ENCODE measurements around the gene NMBR.

DNA sequence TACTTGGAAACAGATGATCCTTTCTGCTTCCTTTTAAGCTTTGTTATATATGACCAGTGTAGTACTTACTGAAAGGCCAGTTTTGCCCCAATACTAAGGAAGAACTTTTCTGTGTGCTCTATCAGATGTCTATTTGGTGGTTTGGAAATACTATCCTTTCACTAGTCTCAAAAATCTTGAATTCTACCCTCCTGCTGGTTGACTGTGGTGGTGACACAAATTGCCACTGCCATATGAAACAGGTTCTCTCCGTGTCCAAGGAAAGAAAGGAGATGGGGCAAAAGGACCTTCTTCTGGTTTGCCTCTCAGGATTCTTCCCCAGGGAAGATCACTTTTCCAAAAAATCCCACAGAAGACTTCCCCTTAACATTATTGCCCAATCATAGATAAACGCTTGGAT lies 8.0 kb downstream of the NMBR start:
- TF ChIP-seq, protein P1, sequence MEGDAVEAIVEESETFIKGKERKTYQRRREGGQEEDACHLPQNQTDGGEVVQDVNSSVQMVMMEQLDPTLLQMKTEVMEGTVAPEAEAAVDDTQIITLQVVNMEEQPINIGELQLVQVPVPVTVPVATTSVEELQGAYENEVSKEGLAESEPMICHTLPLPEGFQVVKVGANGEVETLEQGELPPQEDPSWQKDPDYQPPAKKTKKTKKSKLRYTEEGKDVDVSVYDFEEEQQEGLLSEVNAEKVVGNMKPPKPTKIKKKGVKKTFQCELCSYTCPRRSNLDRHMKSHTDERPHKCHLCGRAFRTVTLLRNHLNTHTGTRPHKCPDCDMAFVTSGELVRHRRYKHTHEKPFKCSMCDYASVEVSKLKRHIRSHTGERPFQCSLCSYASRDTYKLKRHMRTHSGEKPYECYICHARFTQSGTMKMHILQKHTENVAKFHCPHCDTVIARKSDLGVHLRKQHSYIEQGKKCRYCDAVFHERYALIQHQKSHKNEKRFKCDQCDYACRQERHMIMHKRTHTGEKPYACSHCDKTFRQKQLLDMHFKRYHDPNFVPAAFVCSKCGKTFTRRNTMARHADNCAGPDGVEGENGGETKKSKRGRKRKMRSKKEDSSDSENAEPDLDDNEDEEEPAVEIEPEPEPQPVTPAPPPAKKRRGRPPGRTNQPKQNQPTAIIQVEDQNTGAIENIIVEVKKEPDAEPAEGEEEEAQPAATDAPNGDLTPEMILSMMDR (IDR thresholded peaks at IDR 0.05; ENCODE audit: low read depth, low read length), result no peak
- no peak for TF ChIP-seq POLR2A (IDR thresholded peaks at IDR 0.05; ENCODE audit: extremely low read depth, insufficient read length)

All from NB4 (cell line).